Gastroesophageal sphincter (tissue), 3 donors: ENCODE measurements around the gene ZBTB40.

Experiments used
- CTCF ChIP-seq, 4 experiments: fragments of 200-600 bp in 2 of 4; fragments of 450-650 bp in 2 of 4; sonication (generic) in 1 of 4; IDR thresholded peaks; one replicate each; pipeline ENCODE4 v1.5.1; 2017 to 2019; ENCODE audit warnings: antibody characterized with exemption in 4 of 4, mild to moderate bottlenecking in 2 of 4, moderate library complexity in 2 of 4
- POLR2A ChIP-seq, 2 donors: fragments of 450-650 bp; IDR thresholded peaks; one replicate each; pipeline ENCODE4 v1.6.1; 2017; ENCODE audit warnings: antibody characterized with exemption in 2 of 2, mild to moderate bottlenecking in 2 of 2, moderate library complexity in 1 of 2

- TF ChIP-seq CTCF (IDR thresholded peaks at IDR 0.05): no peak
- no peak for TF ChIP-seq POLR2A (IDR thresholded peaks at IDR 0.05)
Observed at GRCh38 chr1:22506130-22506692, 54.6 kb downstream of the ZBTB40 start.
